ENCODE data around the gene ABITRAM. TPM values are rescaled to one million over a fixed set of nuclear protein-coding genes. Genes with fewer than 3 reads are reported as not detected.

Gene ABITRAM
- total RNA-seq, 1 experiment from 2014 or later = 10.9 TPM

- Histone ChIP-seq H3K4me1 (ENCODE audit: insufficient read depth, low read length) (peaks cover 4% of the 10 kb centered on the region), H3K27me3 (ENCODE audit: insufficient read depth, low read length) (no peaks in the 10 kb centered on the region), H3K4me2 (ENCODE audit: insufficient read depth, insufficient read length, low read length) (no peak overlapping the region), H4K5ac (ENCODE audit: insufficient read length, low read depth, low read length) (no peak overlapping the region), H3K23me2 (ENCODE audit: insufficient read length, low read depth, low read length, poor library complexity, severe bottlenecking) (peaks cover 10% of the 10 kb centered on the region), H4K20me1 (ENCODE audit: control insufficient read depth, insufficient read depth, insufficient read length) (no peaks in the 10 kb centered on the region), H3K14ac (ENCODE audit: insufficient read depth, low read length) (no peak overlapping the region), H3K56ac (ENCODE audit: insufficient read length, low read depth, low read length) (no peak overlapping the region), H3K27ac (ENCODE audit: insufficient read length, low read depth, low read length) (no peak overlapping the region), H3K9ac (ENCODE audit: extremely low read depth, insufficient read length, low read length) (no peak overlapping the region), H3K4ac (ENCODE audit: low read depth, low read length) (no peak overlapping the region), H2AFZ (ENCODE audit: low read length) (no peak overlapping the region), H2BK20ac (ENCODE audit: low read depth, low read length, poor library complexity, severe bottlenecking) (no peak overlapping the region), H3K18ac (ENCODE audit: insufficient read length, low read depth, low read length) (no peak overlapping the region), H3K9me3 (ENCODE audit: control insufficient read depth, low read depth, low read length) (no peaks in the 10 kb centered on the region), H4K91ac (ENCODE audit: insufficient read length, low read depth, low read length) (no peak overlapping the region), H2BK12ac (ENCODE audit: insufficient read length, low read depth, low read length) (no peak overlapping the region), H2AK5ac (ENCODE audit: insufficient read length, low read length) (no peak overlapping the region), H3K79me2 (ENCODE audit: insufficient read depth, low read length) (peaks cover 6% of the 10 kb centered on the region), H3K79me1 (ENCODE audit: insufficient read depth, low read depth, low read length, poor library complexity, severe bottlenecking) (no peaks in the 10 kb centered on the region), H2BK15ac (ENCODE audit: low read depth, low read length) (no peak overlapping the region), H3K23ac (ENCODE audit: insufficient read length, low read depth, low read length) (no peak overlapping the region), H3T11ph (ENCODE audit: low read length) (no peak overlapping the region), H2BK5ac (ENCODE audit: insufficient read length, low read length) (no peak overlapping the region), H4K8ac (replicated peaks; ENCODE audit: insufficient read length, low read depth, low read length) (no peak overlapping the region), H2BK120ac (ENCODE audit: low read depth, low read length, poor library complexity, severe bottlenecking) (no peak overlapping the region)
- Mint-ChIP-seq H3K27ac (peak overlapping the region in 1 of 3 experiments; percentile 35; a peak in 1 of 7 replicates), H3K9me3 (no peaks in the 10 kb centered on the region), H3K4me1 (peaks cover 10 to 12% of the 10 kb centered on the region in 2 experiments), H3K4me3 (no peak overlapping the region), H3K36me3 (ENCODE audit: insufficient read depth in 1 of 3, low read depth in 3 of 3) (peaks cover 0 to 19% (median 9%) of the 10 kb centered on the region in 3 experiments; a peak in 3 of 7 replicates), H3K27me3 (ENCODE audit: low read depth) (no peaks in the 10 kb centered on the region)
- no CpG with 5 or more reads among the region's 5 CpGs for WGBS (ENCODE audit: extremely low coverage, insufficient read length, low lambda C conversion rate)
- DNase-seq = no peak
- TF ChIP-seq CTCF (conservative IDR thresholded peaks at IDR 0.05) = no peak
Measured at GRCh38 chr9:108937561-108938305, 3.5 kb downstream of the ABITRAM start.
